Thyroid gland (tissue), 4 donors: ENCODE measurements around the gene FAM209B.

ENCODE experiments used
- POLR2A ChIP-seq, 2 donors: fragments of 450-650 bp; IDR thresholded peaks; one replicate each; pipeline ENCODE4 v1.6.1; 2017; ENCODE audit warnings: antibody characterized with exemption in 2 of 2, mild to moderate bottlenecking in 2 of 2, moderate library complexity in 1 of 2
- TF ChIP-seq, protein P1 (sequence below), 6 experiments: fragments of 200-600 bp in 3 of 6; fragments of 450-650 bp in 3 of 6; sonication (generic) in 3 of 6; IDR thresholded peaks; one replicate each; pipeline ENCODE4 v1.5.1; 2016 to 2019; ENCODE audit warnings: antibody characterized with exemption in 6 of 6, mild to moderate bottlenecking in 2 of 6, inconsistent platforms in 1 of 6, moderate library complexity in 1 of 6

DNA sequence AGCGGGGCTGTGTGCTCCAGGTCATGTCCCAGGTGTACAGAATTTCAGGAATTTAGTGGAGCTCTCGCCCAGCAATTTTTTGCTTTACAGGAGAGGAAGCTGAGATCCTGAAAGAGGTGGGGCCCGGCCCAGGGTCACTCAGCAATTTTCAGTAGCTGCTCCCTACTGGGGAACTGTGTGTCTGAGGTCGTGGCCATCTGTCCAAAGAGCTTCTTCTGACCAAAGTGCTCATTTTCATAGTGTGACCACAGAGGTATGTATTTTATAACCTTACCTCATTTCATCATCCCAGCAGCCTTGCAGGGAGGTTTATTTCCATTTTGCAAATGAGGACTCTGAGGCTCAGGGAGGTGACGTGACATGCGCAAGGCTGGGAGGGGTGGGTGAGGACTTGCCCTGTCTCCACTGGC, 46.3 kb downstream of the FAM209B start:
- TF ChIP-seq, protein P1, sequence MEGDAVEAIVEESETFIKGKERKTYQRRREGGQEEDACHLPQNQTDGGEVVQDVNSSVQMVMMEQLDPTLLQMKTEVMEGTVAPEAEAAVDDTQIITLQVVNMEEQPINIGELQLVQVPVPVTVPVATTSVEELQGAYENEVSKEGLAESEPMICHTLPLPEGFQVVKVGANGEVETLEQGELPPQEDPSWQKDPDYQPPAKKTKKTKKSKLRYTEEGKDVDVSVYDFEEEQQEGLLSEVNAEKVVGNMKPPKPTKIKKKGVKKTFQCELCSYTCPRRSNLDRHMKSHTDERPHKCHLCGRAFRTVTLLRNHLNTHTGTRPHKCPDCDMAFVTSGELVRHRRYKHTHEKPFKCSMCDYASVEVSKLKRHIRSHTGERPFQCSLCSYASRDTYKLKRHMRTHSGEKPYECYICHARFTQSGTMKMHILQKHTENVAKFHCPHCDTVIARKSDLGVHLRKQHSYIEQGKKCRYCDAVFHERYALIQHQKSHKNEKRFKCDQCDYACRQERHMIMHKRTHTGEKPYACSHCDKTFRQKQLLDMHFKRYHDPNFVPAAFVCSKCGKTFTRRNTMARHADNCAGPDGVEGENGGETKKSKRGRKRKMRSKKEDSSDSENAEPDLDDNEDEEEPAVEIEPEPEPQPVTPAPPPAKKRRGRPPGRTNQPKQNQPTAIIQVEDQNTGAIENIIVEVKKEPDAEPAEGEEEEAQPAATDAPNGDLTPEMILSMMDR (IDR thresholded peaks at IDR 0.05): no peak
- TF ChIP-seq POLR2A (IDR thresholded peaks at IDR 0.05): no peak
